GM12878 (cell line): Measurements from ENCODE around the gene MGAT5. TPM values are rescaled to one million over a fixed set of nuclear protein-coding genes. Genes with fewer than 3 reads are reported as not detected.

Experiments
- ATAC-seq: fragments of 200-7000 bp; cut with Tn5 transposase; 3 replicates; pipeline ENCODE4 v1.9.1; 2020; ENCODE audit warnings: mild to moderate bottlenecking, moderate library complexity
- BruUV-seq: library from RNA; stranded (reverse); fragments of 400-500 nt; replicated peaks from 2 replicates; lab custom pipeline; 2021; lab: Mats Ljungman, UMichigan
- CTCF ChIA-PET: fragments of 300-600 bp; sonication (Branson Sonifier 250); formaldehyde crosslinking; extraction: SDS; loops from one replicate; lab custom pipeline; 2021; ENCODE audit warnings: inconsistent platforms; lab: Yijun Ruan, JAX
- POLR2A ChIA-PET: fragments of 350-600 bp; formaldehyde crosslinking; extraction: SDS; loops from one replicate; lab custom pipeline; 2021; ENCODE audit warnings: inconsistent platforms; lab: Charles Lee
- RAD21 ChIA-PET: fragments of 300-600 bp; sonication (Branson Sonifier 250); formaldehyde crosslinking; loops from one replicate; lab custom pipeline; 2023; ENCODE audit warnings: antibody characterized with exemption; ENCODE audit not compliant: unreplicated experiment; lab: Charles Lee
- SMC1A ChIA-PET: fragments of 300-600 bp; sonication (Branson Sonifier 250); formaldehyde crosslinking; loops from one replicate; lab custom pipeline; 2023; ENCODE audit not compliant: unreplicated experiment, uncharacterized antibody; lab: Charles Lee
- DNase-seq: peaks from one replicate; pipeline ENCODE4 v3.0.0-alpha.2; 2011; ENCODE audit warnings: low read depth, low spot score
- FAIRE-seq: peaks from 3 replicates; lab custom pipeline; 2011; peaks lifted over from hg19 to GRCh38; lab: Jason Lieb, UNC
- H2AFZ ChIP-seq: 2 replicates; pipeline ENCODE4 v1.6.0; 2011; ENCODE audit warnings: low read depth, low read length, control low read depth; ENCODE audit not compliant: control insufficient read depth
- H3K27ac ChIP-seq: 2 replicates; pipeline ENCODE4 v1.5.1; 2011; ENCODE audit warnings: control low read depth; ENCODE audit not compliant: control insufficient read depth, insufficient read depth
- H3K27me3 ChIP-seq, 2 experiments: replicated peaks in 1 of 2; 2 replicates each; pipeline versions ENCODE4 v1.6.0 to v1.6.1; 2011; ENCODE audit warnings: low read length in 1 of 2; ENCODE audit not compliant: control insufficient read depth in 2 of 2, insufficient read depth in 2 of 2
- H3K36me3 ChIP-seq, 2 experiments: 2 replicates each; pipeline ENCODE4 v1.5.1; 2011; ENCODE audit warnings: low read length in 1 of 2; ENCODE audit not compliant: control insufficient read depth in 2 of 2, insufficient read depth in 2 of 2
- H3K4me1 ChIP-seq: 2 replicates; pipeline ENCODE4 v1.6.1; 2011; ENCODE audit warnings: mild to moderate bottlenecking, low read length, moderate library complexity, mixed read lengths; ENCODE audit not compliant: control insufficient read depth, insufficient read depth
- H3K4me2 ChIP-seq: 2 replicates; pipeline ENCODE4 v1.6.0; 2011; ENCODE audit warnings: control low read depth; ENCODE audit not compliant: control insufficient read depth, insufficient read depth
- H3K4me3 ChIP-seq: fragments of 200-600 bp; sonication (generic); 2 replicates; pipeline ENCODE4 v1.5.1; 2016
- H3K79me2 ChIP-seq: 2 replicates; pipeline ENCODE4 v1.6.0; 2011; ENCODE audit warnings: low read length; ENCODE audit not compliant: control insufficient read depth, insufficient read depth
- H3K9ac ChIP-seq: 2 replicates; pipeline ENCODE4 v1.8.0; 2011; ENCODE audit warnings: low read length, control low read depth, mixed read lengths; ENCODE audit not compliant: control insufficient read depth, insufficient read depth
- H3K9me3 ChIP-seq: replicated peaks from 3 replicates; pipeline ENCODE4 v1.5.1; 2011; ENCODE audit warnings: mild to moderate bottlenecking, low read length; ENCODE audit not compliant: control insufficient read depth, insufficient read depth
- H4K20me1 ChIP-seq: 2 replicates; pipeline ENCODE4 v1.6.0; 2011; ENCODE audit not compliant: control insufficient read depth, insufficient read depth
- BMI1 ChIP-seq: fragments of 450-650 bp; IDR thresholded peaks from 2 replicates; pipeline ENCODE4 v1.6.1; 2016; ENCODE audit warnings: mild to moderate bottlenecking, moderate library complexity, borderline replicate concordance
- JUND ChIP-seq: IDR thresholded peaks from 2 replicates; pipeline ENCODE4 v1.6.1; 2012; ENCODE audit warnings: low read depth, mild to moderate bottlenecking, low read length, improper control_type of control experiment, moderate library complexity
- NR2C2 ChIP-seq: IDR thresholded peaks from 2 replicates; pipeline ENCODE4 v1.6.1; 2011; ENCODE audit warnings: borderline replicate concordance, low read depth; ENCODE audit not compliant: control insufficient read depth, insufficient read length
- RUNX3 ChIP-seq: IDR thresholded peaks from 2 replicates; pipeline ENCODE4 v1.6.1; 2012; ENCODE audit warnings: low read length, inconsistent platforms
- SMARCA5 ChIP-seq: fragments of 450-650 bp; IDR thresholded peaks from 2 replicates; pipeline ENCODE4 v1.6.1; 2017; ENCODE audit warnings: mild to moderate bottlenecking
- ZNF592 ChIP-seq: fragments of 450-650 bp; IDR thresholded peaks from 2 replicates; pipeline ENCODE4 v1.6.1; 2017; ENCODE audit warnings: mild to moderate bottlenecking, moderate library complexity
- WGBS: methylation state at CpG from one replicate; pipeline ENCODE4 v1.1.6; 2016; ENCODE audit warnings: low lambda C conversion rate; ENCODE audit not compliant: insufficient replicate concordance, insufficient coverage; ENCODE audit errors: missing lambda C conversion rate; 5-methylcytosine and 5-hydroxymethylcytosine counted together
- in situ Hi-C: fragments of 300-500 bp; cut with MboI; formaldehyde crosslinking; loops from 9 replicates; pipeline ENCODE4 v1.14.3; 2018; ENCODE audit warnings: mixed read lengths
- intact Hi-C: fragments of 100-400 bp; cut with micrococcal nuclease; formaldehyde crosslinking; loops from one replicate; pipeline ENCODE4 v1.14.2; 2022; ENCODE audit not compliant: unreplicated experiment
- polyA plus RNA-seq, 11 experiments: library from polyadenylated mRNA; depleted of rRNA in 4 of 11; unstranded in 6 of 11; stranded (reverse) in 5 of 11; fragments of >200 nt; fragmentation: Nextera tagmentation in 4 of 11; fragmentation: Illumina TruSeq in 1 of 11; extraction: Ambion mirVana in 4 of 11; extraction: Trizol in 1 of 11; gene quantifications; 1 replicate in 1 of 11; 2 replicates in 10 of 11; pipeline versions ENCODE4 v1.2.1 to v1.2.3, GENCODE V29; 2011 to 2016; ENCODE audit warnings: inconsistent platforms in 2 of 11, missing spikeins in 2 of 11, low read depth in 1 of 11
- total RNA-seq, 4 experiments: library from RNA; depleted of rRNA in 3 of 4; stranded (reverse); fragments of >200 nt in 3 of 4; fragmentation: Illumina TruSeq in 1 of 4; extraction: Trizol in 1 of 4; gene quantifications; 2 replicates each; pipeline versions ENCODE4 v1.2.1 to v1.2.3, GENCODE V29; 2013 to 2021

The MGAT5 gene
- total and polyA plus RNA-seq, 10 of the 15 experiments (the other 5 are each of a cell fraction or from before 2014, with no cell fraction given) = 4.9 to 104 (median 36.2) TPM

- ChIA-PET POLR2A (no interaction called here), SMC1A (no interaction called here), CTCF (no interaction called here), RAD21 (no interaction called here)
- H3K36me3 ChIP-seq = peaks cover 0 to 6% of the 10 kb centered on the region in 2 experiments; a peak in 2 of 4 replicates
- H3K4me2 ChIP-seq = no peak overlapping the region
- 83% methylated on average over 10 of the region's 10 CpGs for WGBS
- DNase-seq (no peak), FAIRE-seq (no peak), ATAC-seq (no peak)
- no peak overlapping the region for H3K4me3 ChIP-seq
- H3K9me3 ChIP-seq = no peaks in the 10 kb centered on the region
- no peaks in the 10 kb centered on the region for H4K20me1 ChIP-seq
- in situ Hi-C loops (no loop called here), intact Hi-C loops (no loop called here)
- TF ChIP-seq ZNF592 (no peak), RUNX3 (no peak), SMARCA5 (no peak), JUND (no peak), NR2C2 (no peak), BMI1 (no peak)
- no peak overlapping the region for H2AFZ ChIP-seq
- no peaks in the 10 kb centered on the region for H3K27me3 ChIP-seq
- no peak overlapping the region for H3K27ac ChIP-seq
- no peak overlapping the region for H3K9ac ChIP-seq
- H3K4me1 ChIP-seq = no peaks in the 10 kb centered on the region
- BruUV-seq = no TSS peak
- H3K79me2 ChIP-seq = no peaks in the 10 kb centered on the region
These were observed 205.1 kb downstream of the MGAT5 start for GRCh38 chr2:134458950-134459349.
